ENCODE measurements around the gene TRIM42. TPM values are rescaled to one million over a fixed set of nuclear protein-coding genes. Genes with fewer than 3 reads are reported as not detected.

TRIM42 gene
- total and polyA plus RNA-seq, 2 donors (not counting 1 experiment from before 2014, with no cell fraction given) = not detected

DNA sequence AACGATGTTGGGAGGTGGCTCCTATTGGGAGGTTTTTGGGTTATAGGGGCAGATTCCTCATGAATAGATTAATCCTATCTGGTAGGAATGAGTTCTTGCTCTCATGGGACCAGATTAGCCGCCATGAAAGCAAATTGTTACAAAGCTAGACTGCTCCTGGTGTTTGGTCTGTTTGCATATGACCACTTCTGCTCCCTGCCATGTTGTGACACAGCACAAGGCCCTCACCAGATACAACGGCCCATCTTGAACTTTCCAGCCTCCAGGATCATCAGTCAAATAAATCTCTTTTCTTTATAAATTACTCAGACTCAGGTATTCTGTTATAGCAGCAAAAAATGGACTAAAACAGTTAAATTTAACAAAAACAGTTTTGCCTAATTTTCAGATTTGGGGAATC is 34.4 kb downstream of the TRIM42 start:
- intact Hi-C loops (cut with micrococcal nuclease) = no loop called here
- H3K27me3 ChIP-seq (replicated peaks in 1 of 4; ENCODE audit: control extremely low read depth in 1 of 4, control insufficient read depth in 3 of 4, insufficient read depth in 4 of 4, low read length in 3 of 4) = peaks cover 0 to 2% (median 0%) of the 10 kb centered on the region in 4 experiments
- POLR2A ChIA-PET = no interaction called here

DNA sequence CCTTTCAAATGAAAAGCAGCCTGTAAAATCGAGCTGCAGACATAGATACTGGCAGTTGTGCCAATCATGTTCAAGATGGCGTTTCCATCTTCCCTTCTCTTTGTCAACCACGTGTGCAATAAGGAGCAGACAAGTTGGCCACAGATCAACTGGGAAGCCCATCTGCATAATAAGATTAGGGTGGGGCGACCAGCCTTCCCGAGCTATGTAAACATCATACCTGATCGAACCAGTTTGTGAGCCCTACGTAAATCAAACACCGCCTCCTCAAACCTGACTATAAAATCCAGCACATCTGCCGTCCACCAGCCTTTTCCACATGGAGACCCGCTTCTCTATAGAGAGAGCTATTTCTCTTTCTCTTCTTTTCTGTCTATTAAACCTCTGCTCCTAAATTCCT is 37.2 kb downstream of the TRIM42 start:
- Mint-ChIP-seq H3K4me1 (peaks cover 1% of the 10 kb centered on the region), H3K27me3 (peaks cover 5% of the 10 kb centered on the region), H3K27ac (no peak overlapping the region), H3K9me3 (ENCODE audit: insufficient read depth) (no peaks in the 10 kb centered on the region), H3K4me3 (no peak overlapping the region)
- no peaks in the 10 kb centered on the region for H3K9me3 ChIP-seq (ENCODE audit: control extremely low read depth in 1 of 3, control insufficient read depth in 2 of 3, insufficient read depth in 1 of 3, low read length in 2 of 3)
- no peaks in the 10 kb centered on the region for H3K36me3 ChIP-seq (replicated peaks in 1 of 2; ENCODE audit: control extremely low read depth in 1 of 2, control insufficient read depth in 1 of 2, extremely low read depth in 1 of 2, insufficient read depth in 2 of 2, low read length in 1 of 2)
- no peak overlapping the region for H3K4me2 ChIP-seq (replicated peaks; ENCODE audit: low read depth, low read length, poor library complexity, severe bottlenecking)
- ATAC-seq (ENCODE audit: low read depth) (no peak), DNase-seq (no peak)
- H3K4me3 ChIP-seq (ENCODE audit: control extremely low read depth in 1 of 5, extremely low read depth in 1 of 5, insufficient read depth in 1 of 5, low read depth in 2 of 5, low read length in 4 of 5) = no peak overlapping the region
- ChIA-PET CTCF (no interaction called here), POLR2A (no interaction called here)
- H2AFZ ChIP-seq (ENCODE audit: insufficient read depth, low read depth, low read length, poor library complexity, severe bottlenecking) = no peak overlapping the region
- H3K9ac ChIP-seq (ENCODE audit: low read length) = no peak overlapping the region
- TF ChIP-seq, protein P1, sequence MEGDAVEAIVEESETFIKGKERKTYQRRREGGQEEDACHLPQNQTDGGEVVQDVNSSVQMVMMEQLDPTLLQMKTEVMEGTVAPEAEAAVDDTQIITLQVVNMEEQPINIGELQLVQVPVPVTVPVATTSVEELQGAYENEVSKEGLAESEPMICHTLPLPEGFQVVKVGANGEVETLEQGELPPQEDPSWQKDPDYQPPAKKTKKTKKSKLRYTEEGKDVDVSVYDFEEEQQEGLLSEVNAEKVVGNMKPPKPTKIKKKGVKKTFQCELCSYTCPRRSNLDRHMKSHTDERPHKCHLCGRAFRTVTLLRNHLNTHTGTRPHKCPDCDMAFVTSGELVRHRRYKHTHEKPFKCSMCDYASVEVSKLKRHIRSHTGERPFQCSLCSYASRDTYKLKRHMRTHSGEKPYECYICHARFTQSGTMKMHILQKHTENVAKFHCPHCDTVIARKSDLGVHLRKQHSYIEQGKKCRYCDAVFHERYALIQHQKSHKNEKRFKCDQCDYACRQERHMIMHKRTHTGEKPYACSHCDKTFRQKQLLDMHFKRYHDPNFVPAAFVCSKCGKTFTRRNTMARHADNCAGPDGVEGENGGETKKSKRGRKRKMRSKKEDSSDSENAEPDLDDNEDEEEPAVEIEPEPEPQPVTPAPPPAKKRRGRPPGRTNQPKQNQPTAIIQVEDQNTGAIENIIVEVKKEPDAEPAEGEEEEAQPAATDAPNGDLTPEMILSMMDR (IDR thresholded peaks at IDR 0.05) = no peak
- TF ChIP-seq EZH2 (IDR thresholded peaks at IDR 0.05; ENCODE audit: borderline replicate concordance, insufficient read depth, low read depth, low read length, poor library complexity, severe bottlenecking) = no peak
- no peaks in the 10 kb centered on the region for H4K20me1 ChIP-seq (ENCODE audit: control insufficient read depth, insufficient read depth, low read length, poor library complexity, severe bottlenecking)
- intact Hi-C loops (cut with micrococcal nuclease) = no loop called here
- no peak overlapping the region for H3K27ac ChIP-seq (ENCODE audit: low read length in 2 of 2)
- no peaks in the 10 kb centered on the region for H3K27me3 ChIP-seq (replicated peaks in 1 of 4; ENCODE audit: control extremely low read depth in 1 of 4, control insufficient read depth in 3 of 4, insufficient read depth in 4 of 4, low read length in 3 of 4)
- no peaks in the 10 kb centered on the region for H3K4me1 ChIP-seq (ENCODE audit: control insufficient read depth in 2 of 2, insufficient read depth in 2 of 2, low read length in 2 of 2)
- WGBS (ENCODE audit: insufficient coverage) = 95% methylated on average over 7 of the region's 10 CpGs
- no peaks in the 10 kb centered on the region for H3K79me2 ChIP-seq (ENCODE audit: control insufficient read depth, insufficient read depth, low read length)

More for the DNA sequence above, 34.4 kb downstream of the TRIM42 start:
- H3K4me1 ChIP-seq (ENCODE audit: control insufficient read depth in 2 of 2, insufficient read depth in 2 of 2, low read length in 2 of 2) = no peaks in the 10 kb centered on the region
- no peak overlapping the region for H3K9ac ChIP-seq (ENCODE audit: low read length)
- H3K4me1 Mint-ChIP-seq = peaks cover 1% of the 10 kb centered on the region
- no peak overlapping the region for H3K4me2 ChIP-seq (replicated peaks; ENCODE audit: low read depth, low read length, poor library complexity, severe bottlenecking)
- H3K9me3 ChIP-seq (ENCODE audit: control extremely low read depth in 1 of 3, control insufficient read depth in 2 of 3, insufficient read depth in 1 of 3, low read length in 2 of 3) = no peaks in the 10 kb centered on the region
- ATAC-seq (ENCODE audit: low read depth) = no peak
- CTCF ChIA-PET = no interaction called here
- H3K27ac ChIP-seq (ENCODE audit: low read length in 2 of 2) = no peak overlapping the region
- no peak overlapping the region for H2AFZ ChIP-seq (ENCODE audit: insufficient read depth, low read depth, low read length, poor library complexity, severe bottlenecking)
- no peaks in the 10 kb centered on the region for H3K36me3 ChIP-seq (replicated peaks in 1 of 2; ENCODE audit: control extremely low read depth in 1 of 2, control insufficient read depth in 1 of 2, extremely low read depth in 1 of 2, insufficient read depth in 2 of 2, low read length in 1 of 2)
- H4K20me1 ChIP-seq (ENCODE audit: control insufficient read depth, insufficient read depth, low read length, poor library complexity, severe bottlenecking) = no peaks in the 10 kb centered on the region
- H3K27me3 Mint-ChIP-seq = no peaks in the 10 kb centered on the region
- H3K27ac Mint-ChIP-seq = no peak overlapping the region
- no peak overlapping the region for H3K4me3 Mint-ChIP-seq
- no peaks in the 10 kb centered on the region for H3K9me3 Mint-ChIP-seq (ENCODE audit: insufficient read depth)
- 57% methylated on average over 1 of the region's 3 CpGs for WGBS (ENCODE audit: insufficient coverage)
- no peak for TF ChIP-seq EZH2 (IDR thresholded peaks at IDR 0.05; ENCODE audit: borderline replicate concordance, insufficient read depth, low read depth, low read length, poor library complexity, severe bottlenecking)
- TF ChIP-seq, protein P1 (IDR thresholded peaks at IDR 0.05) = no peak
- no peak for DNase-seq
- H3K4me3 ChIP-seq (ENCODE audit: control extremely low read depth in 1 of 5, extremely low read depth in 1 of 5, insufficient read depth in 1 of 5, low read depth in 2 of 5, low read length in 4 of 5) = no peak overlapping the region
- H3K79me2 ChIP-seq (ENCODE audit: control insufficient read depth, insufficient read depth, low read length) = no peaks in the 10 kb centered on the region

Measured in B cell (primary cell).